HCT116 (cell line): ENCODE measurements around the gene ZNHIT2. TPM values are rescaled to one million over a fixed set of nuclear protein-coding genes. Genes with fewer than 3 reads are reported as not detected.

Experiments
- ATAC-seq: fragments of 200-7000 bp; cut with Tn5 transposase; 2 replicates; pipeline ENCODE4 v1.9.1; 2020; ENCODE audit warnings: mild to moderate bottlenecking, moderate library complexity
- BruUV-seq: library from RNA; stranded (reverse); fragments of 400-500 nt; replicated peaks from 2 replicates; lab custom pipeline; 2021; lab: Mats Ljungman, UMichigan
- CTCF ChIA-PET: fragments of 300-600 bp; sonication (Branson Sonifier 250); formaldehyde crosslinking; loops from one replicate; lab custom pipeline; 2021; ENCODE audit warnings: antibody characterized with exemption; lab: Charles Lee
- POLR2A ChIA-PET: fragments of 300-600, 350-600 bp; sonication (Branson Sonifier 250); formaldehyde crosslinking; loops from one replicate; lab custom pipeline; 2021; ENCODE audit warnings: antibody characterized with exemption; lab: Charles Lee
- RAD21 ChIA-PET, 2 experiments: fragments of 300-600 bp; sonication (Branson Sonifier 250); formaldehyde crosslinking; loops; one replicate each; lab custom pipeline; 2023; ENCODE audit warnings: low total read pairs in 2 of 2; ENCODE audit not compliant: uncharacterized antibody in 2 of 2, unreplicated experiment in 2 of 2, low non-redundant PET in 1 of 2; lab: Charles Lee
- DNase-seq: peaks from one replicate; pipeline ENCODE4 v3.0.0-alpha.2; 2010; ENCODE audit warnings: low read depth, low spot score
- H2AFZ ChIP-seq: fragments of 200-600 bp; shearing (Covaris generic), sonication (generic); 2 replicates; pipeline ENCODE4 v1.6.1; 2017; ENCODE audit warnings: low read depth, mixed run types, mixed read lengths, antibody characterized with exemption, low read length; ENCODE audit not compliant: poor library complexity, severe bottlenecking
- H3K27ac ChIP-seq: 2 replicates; pipeline ENCODE4 v1.5.1; 2012; ENCODE audit warnings: low read depth, low read length
- H3K27me3 ChIP-seq: fragments of 200-600 bp; sonication (generic); 2 replicates; pipeline ENCODE4 v1.6.1; 2016; ENCODE audit warnings: mixed run types, low read length, mixed read lengths; ENCODE audit not compliant: insufficient read depth
- H3K36me3 ChIP-seq, 2 experiments: fragments of 200-500 bp in 1 of 2; fragments of 200-600 bp in 1 of 2; sonication (Bioruptor generic) in 1 of 2; sonication (generic) in 1 of 2; 2 replicates each; pipeline versions ENCODE4 v1.5.1 to v1.6.1; 2014 to 2016; ENCODE audit warnings: low read length in 2 of 2, inconsistent platforms in 1 of 2, mixed read lengths in 1 of 2, mixed run types in 1 of 2; ENCODE audit not compliant: insufficient read depth in 2 of 2, control insufficient read depth in 1 of 2
- H3K4me1 ChIP-seq, 2 experiments: fragments of 200-600 bp in 1 of 2; sonication (generic) in 1 of 2; 2 replicates each; pipeline versions ENCODE4 v1.5.1 to v1.6.1; 2012 to 2017; ENCODE audit warnings: low read length in 2 of 2, inconsistent platforms in 1 of 2, mild to moderate bottlenecking in 1 of 2, mixed read lengths in 1 of 2, mixed run types in 1 of 2, moderate library complexity in 1 of 2; ENCODE audit not compliant: insufficient read depth in 2 of 2, control insufficient read depth in 1 of 2
- H3K4me2 ChIP-seq: fragments of 200-600 bp; sonication (generic); 2 replicates; pipeline ENCODE4 v1.6.1; 2017; ENCODE audit warnings: mixed run types, low read length, mixed read lengths
- H3K4me3 ChIP-seq, 2 experiments: fragments of 200-600 bp in 1 of 2; sonication (generic) in 1 of 2; replicated peaks in 1 of 2; 2 replicates each; pipeline ENCODE4 v1.5.1; 2011 to 2016; ENCODE audit warnings: low read length in 2 of 2, control low read depth in 1 of 2, low read depth in 1 of 2, mild to moderate bottlenecking in 1 of 2, mixed read lengths in 1 of 2, mixed run types in 1 of 2
- H3K79me2 ChIP-seq: fragments of 200-600 bp; sonication (generic); 2 replicates; pipeline ENCODE4 v1.6.1; 2017; ENCODE audit warnings: mild to moderate bottlenecking, mixed run types, low read length, moderate library complexity, mixed read lengths; ENCODE audit not compliant: insufficient read depth
- H3K9ac ChIP-seq: fragments of 200-600 bp; sonication (generic); 2 replicates; pipeline ENCODE4 v1.6.1; 2016; ENCODE audit warnings: low read length, mixed read lengths
- H3K9me2 ChIP-seq: fragments of 200-600 bp; sonication (generic), shearing (Covaris generic); 2 replicates; pipeline ENCODE4 v1.6.1; 2017; ENCODE audit warnings: mixed run types, mild to moderate bottlenecking, moderate library complexity; ENCODE audit not compliant: insufficient read depth
- H3K9me3 ChIP-seq, 2 experiments: fragments of 200-500 bp in 1 of 2; fragments of 200-600 bp in 1 of 2; sonication (Bioruptor generic) in 1 of 2; sonication (generic) in 1 of 2; 2 replicates each; pipeline ENCODE4 v1.6.1; 2014 to 2017; ENCODE audit warnings: low read length in 2 of 2, mixed read lengths in 2 of 2, inconsistent platforms in 1 of 2, low read depth in 1 of 2, mild to moderate bottlenecking in 1 of 2, mixed run types in 1 of 2, moderate library complexity in 1 of 2; ENCODE audit not compliant: control insufficient read depth in 1 of 2, insufficient read depth in 1 of 2
- H4K20me1 ChIP-seq: fragments of 200-600 bp; sonication (generic), shearing (Covaris generic); 2 replicates; pipeline ENCODE4 v1.6.1; 2017; ENCODE audit warnings: mixed run types, mild to moderate bottlenecking, moderate library complexity; ENCODE audit not compliant: insufficient read depth
- CEBPB ChIP-seq: IDR thresholded peaks from 2 replicates; pipeline ENCODE4 v1.6.1; 2012; ENCODE audit warnings: low read depth
- CTCF ChIP-seq, 3 experiments: fragments of 200-600 bp in 1 of 3; sonication (generic) in 1 of 3; IDR thresholded peaks in 2 of 3; conservative IDR thresholded peaks in 1 of 3; 2 replicates each; pipeline ENCODE4 v1.5.1; 2012 to 2017; ENCODE audit warnings: low read depth in 2 of 3, low read length in 2 of 3, antibody characterized with exemption in 1 of 3, borderline replicate concordance in 1 of 3, control low read depth in 1 of 3, mild to moderate bottlenecking in 1 of 3, mixed read lengths in 1 of 3, mixed run types in 1 of 3, moderate library complexity in 1 of 3; ENCODE audit not compliant: insufficient read depth in 1 of 3
- EGR1 ChIP-seq: IDR thresholded peaks from 2 replicates; pipeline ENCODE4 v1.6.1; 2012; ENCODE audit warnings: low read depth
- ELF1 ChIP-seq: IDR thresholded peaks from 2 replicates; pipeline ENCODE4 v1.6.1; 2012; ENCODE audit warnings: low read depth, borderline replicate concordance
- EZH2phosphoT487 ChIP-seq: fragments of 200-600 bp; IDR thresholded peaks from 2 replicates; pipeline ENCODE4 v1.6.1; 2018; ENCODE audit warnings: antibody characterized with exemption, borderline replicate concordance
- MAX ChIP-seq: IDR thresholded peaks from 2 replicates; pipeline ENCODE4 v1.6.1; 2012
- POLR2AphosphoS5 ChIP-seq: IDR thresholded peaks from 2 replicates; pipeline ENCODE4 v1.6.1; 2011; ENCODE audit warnings: mild to moderate bottlenecking, low read depth, low read length, moderate library complexity
- REST ChIP-seq: IDR thresholded peaks from 2 replicates; pipeline ENCODE4 v1.6.1; 2012; ENCODE audit warnings: low read depth
- SIN3A ChIP-seq: IDR thresholded peaks from 2 replicates; pipeline ENCODE4 v1.6.1; 2012; ENCODE audit warnings: low read depth
- TCF7L2 ChIP-seq: IDR thresholded peaks from 2 replicates; pipeline ENCODE4 v1.7.0; 2011; ENCODE audit warnings: borderline replicate concordance, inconsistent platforms; ENCODE audit not compliant: insufficient read depth, insufficient read length; ENCODE audit errors: extremely low read depth
- intact Hi-C: fragments of 100-400 bp; cut with micrococcal nuclease; formaldehyde crosslinking; loops from 2 replicates; pipeline ENCODE4 v1.10.0; 2022
- total RNA-seq: library from RNA; stranded (reverse); gene quantifications from one replicate; pipeline ENCODE4 v1.2.1, GENCODE V29; 2021; ENCODE audit not compliant: unreplicated experiment

The ZNHIT2 gene
- total RNA-seq, 1 experiment from 2014 or later = 18.8 TPM

GRCh38 chr11:65095427-65095826 lies 22.1 kb downstream of the ZNHIT2 start (continued):
- no peak for TF ChIP-seq TCF7L2
- no peak for TF ChIP-seq SIN3A

- CTCF ChIA-PET = interaction anchor here (1.3 kb wide), 1 partner anchor 20 kb away, joined by 4 read pairs; no protein-coding TSS in a partner anchor
- ATAC-seq = no peak
These were observed 26.9 kb downstream of the ZNHIT2 start for GRCh38 chr11:65090628-65091027.

More at GRCh38 chr11:65090628-65091027, 26.9 kb downstream of the ZNHIT2 start:
- H3K36me3 ChIP-seq = peaks cover 0 to 18% of the 10 kb centered on the region in 2 experiments; a peak in 1 of 4 replicates
- no peaks in the 10 kb centered on the region for H3K27me3 ChIP-seq
- no peak overlapping the region for H3K4me3 ChIP-seq
- H3K27ac ChIP-seq = no peak overlapping the region
- H3K9me3 ChIP-seq = no peaks in the 10 kb centered on the region
- no peaks in the 10 kb centered on the region for H4K20me1 ChIP-seq
- peaks cover 0 to 2% of the 10 kb centered on the region in 2 experiments; a peak in 2 of 4 replicates for H3K4me1 ChIP-seq
- TF ChIP-seq CEBPB (no peak), MAX (no peak), POLR2AphosphoS5 (no peak), ELF1 (no peak), REST (no peak), EZH2phosphoT487 (no peak), EGR1 (no peak), CTCF (IDR thresholded peaks at IDR 0.05 in 2 of 3, conservative IDR thresholded peaks at IDR 0.05 in 1 of 3; ENCODE audit: borderline replicate concordance in 1 of 3, insufficient read depth in 1 of 3, low read depth in 2 of 3, low read length in 2 of 3) (no peak)
- no peak overlapping the region for H3K9ac ChIP-seq
- RAD21 ChIA-PET = no interaction called here
- BruUV-seq = no TSS peak
- no peak overlapping the region for H2AFZ ChIP-seq
- no peak for DNase-seq
- H3K9me2 ChIP-seq = no peaks in the 10 kb centered on the region
- intact Hi-C loops = no loop called here
- no peaks in the 10 kb centered on the region for H3K79me2 ChIP-seq
- POLR2A ChIA-PET = no interaction called here
- no peak overlapping the region for H3K4me2 ChIP-seq
